HG02588 (cell line): ENCODE results near the gene NLGN1.

Experiments
- ATAC-seq: cut with Tn5 transposase; IDR thresholded peaks from one replicate; pipeline ENCODE4 v1.9.1; 2021; ENCODE audit warnings: mild to moderate bottlenecking, moderate library complexity; ENCODE audit not compliant: unreplicated experiment

Gene NLGN1

DNA sequence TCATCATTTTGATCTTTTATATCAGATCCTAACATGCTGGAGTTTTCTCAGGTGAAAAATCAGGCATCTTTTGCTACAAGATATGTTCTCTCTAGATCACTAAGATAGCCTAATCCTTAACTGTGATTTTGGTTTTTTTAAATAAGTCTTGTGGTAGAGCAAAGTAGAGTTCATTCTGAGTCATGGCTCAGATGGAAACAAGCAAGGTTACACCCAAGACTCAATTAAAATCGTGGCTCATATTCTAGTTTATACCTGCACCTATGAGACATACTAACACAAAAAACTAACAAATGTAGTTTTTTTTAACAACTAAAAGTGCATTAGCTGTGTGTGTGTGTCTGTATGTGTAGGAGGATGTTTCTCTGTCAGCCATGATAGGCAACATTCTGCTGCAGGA, 428.2 kb downstream of the NLGN1 start:
- no peak for ATAC-seq

DNA sequence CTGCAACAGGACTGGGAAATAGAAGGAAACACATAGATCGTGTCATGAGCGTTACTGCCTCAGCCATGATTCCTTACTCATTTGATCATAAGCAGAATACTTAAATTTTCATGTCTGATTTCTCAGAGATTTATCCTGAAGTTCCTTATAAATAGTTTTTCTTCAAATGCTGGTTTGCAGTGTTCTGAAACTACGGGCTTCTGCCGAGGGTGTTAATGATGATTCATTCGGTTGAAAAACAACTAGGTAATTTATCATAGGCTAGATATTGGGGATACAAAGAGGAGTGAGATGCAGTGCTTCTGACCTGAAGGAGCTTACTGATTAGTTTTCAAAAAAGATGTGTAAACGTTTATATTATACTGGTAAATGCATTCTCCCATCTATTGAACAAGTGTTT, 428.9 kb downstream of the NLGN1 start:
- ATAC-seq = no peak

DNA sequence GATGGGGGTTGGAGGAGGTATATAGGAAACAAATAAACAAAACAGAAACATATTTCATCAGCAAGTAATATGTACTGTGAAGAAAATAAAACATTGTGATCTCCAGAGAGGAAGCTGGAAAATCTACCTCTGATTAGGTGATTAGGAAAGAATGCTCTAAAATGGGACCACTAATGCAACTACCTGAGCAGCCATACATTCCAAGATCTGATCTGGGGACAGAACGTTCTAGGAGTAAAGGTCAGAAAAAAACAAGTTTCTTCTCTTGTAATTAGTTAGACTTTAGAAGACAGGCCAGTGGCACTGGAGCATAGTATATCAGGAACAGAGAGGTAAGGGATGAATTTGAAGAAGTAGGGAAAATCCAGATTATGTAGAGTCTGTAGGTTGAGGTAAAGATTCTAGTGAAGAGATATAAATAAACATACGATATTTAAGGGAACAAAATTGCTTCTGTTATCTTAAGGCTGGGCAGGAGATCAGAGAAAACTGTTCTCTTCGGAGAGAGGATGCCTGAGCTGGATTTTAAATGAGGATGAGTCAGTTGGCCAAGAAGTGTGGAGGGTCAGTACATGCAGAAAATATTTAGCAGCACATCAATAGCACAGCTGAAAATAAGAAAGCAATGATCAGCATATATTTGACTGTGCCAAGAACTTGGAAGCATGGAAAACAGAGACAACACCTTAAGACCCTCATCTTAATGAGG, 429.5 kb downstream of the NLGN1 start:
- ATAC-seq = no peak

DNA sequence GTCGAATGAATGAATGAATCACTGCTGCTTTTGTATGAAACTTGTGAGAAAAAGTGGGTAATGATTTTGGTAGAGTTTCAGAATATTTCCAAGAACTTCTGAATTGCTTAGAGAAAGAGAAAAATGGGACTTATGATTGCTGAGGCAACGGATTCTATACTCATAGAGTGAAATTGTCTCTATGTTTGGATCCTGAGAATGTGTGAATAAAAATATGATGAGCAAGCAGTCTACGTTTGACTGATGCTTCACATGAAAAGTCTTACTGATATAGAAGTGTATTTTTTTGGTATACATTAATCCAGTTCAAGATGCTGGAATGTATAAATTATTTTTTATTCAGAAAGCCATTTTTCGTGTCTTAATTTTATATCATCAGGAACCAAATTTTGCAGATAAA, 441.1 kb downstream of the NLGN1 start:
- ATAC-seq = no peak

DNA sequence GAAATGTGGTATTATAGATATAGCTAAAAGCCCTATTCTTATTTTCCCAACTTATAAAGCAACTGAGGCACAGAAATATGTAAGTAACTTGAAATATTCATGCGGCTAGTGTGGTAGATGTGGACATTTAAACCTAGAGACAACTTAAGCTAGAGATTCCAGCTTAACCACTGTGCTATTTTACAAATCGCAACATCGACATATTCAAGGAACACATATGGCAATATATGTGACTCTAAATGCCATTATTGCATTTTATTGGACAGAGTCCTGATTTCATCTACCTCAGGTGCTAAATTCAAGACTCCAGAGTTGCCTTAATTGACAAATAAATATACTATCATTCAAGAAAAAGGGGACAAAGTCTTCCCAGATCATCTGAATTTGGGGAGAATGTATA, 442.3 kb downstream of the NLGN1 start:
- ATAC-seq = no peak

DNA sequence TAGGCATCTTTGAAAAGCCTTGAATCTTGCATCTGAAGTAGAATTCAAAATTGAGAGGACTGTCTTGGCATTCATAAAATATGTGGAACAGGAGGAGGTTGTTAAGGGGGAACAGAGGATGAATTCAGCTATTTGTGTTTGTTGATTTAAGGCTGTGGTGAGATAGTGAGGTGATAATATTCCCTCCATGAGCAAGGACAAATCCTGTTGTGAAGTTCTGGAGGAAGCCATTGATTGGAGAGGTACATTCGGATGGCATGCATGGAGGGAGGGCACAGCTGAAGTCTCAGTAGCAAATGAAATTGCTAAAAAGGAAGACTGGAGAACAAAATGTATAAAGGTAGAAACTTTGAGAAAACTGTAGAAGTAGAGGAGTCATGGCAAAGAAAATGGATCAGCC, 443.8 kb downstream of the NLGN1 start:
- ATAC-seq = no peak

DNA sequence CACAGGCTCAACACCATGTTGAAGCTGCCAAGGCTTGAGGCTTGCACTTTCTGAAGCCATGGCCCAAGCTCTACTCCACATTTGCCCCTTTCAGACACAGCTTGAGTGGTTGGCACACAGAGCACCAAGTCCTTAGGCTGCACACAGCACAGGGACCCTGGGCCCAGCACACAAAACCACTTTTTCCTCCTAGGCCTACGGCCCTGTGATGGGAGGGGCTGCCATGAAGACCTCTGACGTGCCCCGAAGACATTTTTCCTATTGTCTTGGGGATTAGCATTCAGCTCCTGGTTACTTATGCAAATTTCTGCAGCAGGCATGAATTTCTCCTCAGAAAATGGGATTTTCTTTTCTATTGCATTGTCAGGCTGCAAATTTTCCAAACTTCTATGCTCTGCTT, 445.5 kb downstream of the NLGN1 start:
- no peak for ATAC-seq

DNA sequence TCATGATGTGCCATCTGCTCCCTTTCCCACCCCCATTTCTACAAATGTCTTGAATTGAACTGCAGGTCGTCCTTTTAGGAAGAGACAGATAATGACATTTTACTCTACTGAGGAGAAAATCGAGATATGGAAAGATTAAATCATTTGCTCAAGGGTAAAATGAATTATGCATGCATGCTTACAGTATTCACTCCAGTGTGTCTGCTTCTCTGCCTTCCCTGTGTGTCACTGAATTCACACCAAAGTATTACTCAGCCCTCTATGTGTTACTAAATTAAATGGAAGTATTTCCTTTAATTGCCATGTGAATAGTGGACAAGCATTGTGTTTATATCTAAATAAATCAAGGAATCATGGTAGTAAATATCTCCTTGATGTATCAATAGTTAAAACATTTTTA, 449.0 kb downstream of the NLGN1 start:
- no peak for ATAC-seq

DNA sequence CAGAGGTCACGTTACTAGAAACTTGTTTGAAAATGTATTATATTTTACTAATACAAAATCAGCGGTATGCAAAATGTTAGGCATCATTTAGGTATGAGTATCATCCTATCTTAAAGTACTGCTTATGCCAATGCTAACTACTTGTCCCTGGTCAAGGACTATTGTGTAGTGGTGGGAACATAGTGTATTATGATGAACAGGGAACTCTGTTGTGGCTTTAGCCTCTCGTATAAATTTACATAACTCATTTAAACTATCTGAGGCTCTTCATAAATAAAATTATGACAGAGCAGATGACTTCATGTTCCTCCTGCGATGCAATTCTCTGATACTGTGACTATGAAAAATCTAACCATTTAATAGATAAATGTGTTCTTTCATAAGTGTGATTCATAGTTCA, 451.9 kb downstream of the NLGN1 start:
- no peak for ATAC-seq

DNA sequence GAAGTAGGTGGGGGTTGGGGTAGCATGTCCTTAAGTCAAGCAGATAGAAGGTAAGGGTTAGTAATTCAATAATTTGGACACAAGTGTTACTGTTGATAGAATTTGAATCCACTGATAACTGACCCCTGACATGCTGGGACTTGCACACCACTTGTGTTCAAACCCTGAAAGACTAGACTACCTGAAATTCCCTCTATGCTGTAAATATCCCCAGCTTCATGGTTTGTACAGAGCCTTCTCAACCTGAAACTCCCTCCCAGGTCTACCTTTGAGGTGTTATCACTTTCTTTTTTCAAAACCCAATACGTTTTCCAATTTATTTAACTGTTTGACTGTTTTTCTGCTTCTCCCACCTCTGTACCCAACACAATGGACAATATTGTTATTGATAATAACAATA, 459.6 kb downstream of the NLGN1 start:
- ATAC-seq = no peak

DNA sequence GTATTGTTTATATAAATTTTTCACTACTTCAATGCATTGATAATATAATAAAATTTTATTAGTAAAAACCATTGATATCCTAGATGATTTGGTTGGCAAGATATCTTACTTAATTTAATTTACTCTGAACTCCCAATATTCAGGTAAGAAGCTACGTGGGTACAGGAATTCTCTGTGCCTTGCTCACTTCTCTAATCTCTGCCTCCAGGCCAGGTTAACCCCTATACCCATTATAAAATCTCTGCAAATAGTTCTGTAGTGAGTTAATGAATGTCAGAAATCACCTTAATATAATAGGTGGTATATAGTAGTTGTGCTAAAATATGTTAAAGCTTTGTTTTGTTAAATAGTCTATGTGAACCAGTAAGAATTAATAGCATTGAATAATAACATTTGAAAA, 465.2 kb downstream of the NLGN1 start:
- no peak for ATAC-seq

DNA sequence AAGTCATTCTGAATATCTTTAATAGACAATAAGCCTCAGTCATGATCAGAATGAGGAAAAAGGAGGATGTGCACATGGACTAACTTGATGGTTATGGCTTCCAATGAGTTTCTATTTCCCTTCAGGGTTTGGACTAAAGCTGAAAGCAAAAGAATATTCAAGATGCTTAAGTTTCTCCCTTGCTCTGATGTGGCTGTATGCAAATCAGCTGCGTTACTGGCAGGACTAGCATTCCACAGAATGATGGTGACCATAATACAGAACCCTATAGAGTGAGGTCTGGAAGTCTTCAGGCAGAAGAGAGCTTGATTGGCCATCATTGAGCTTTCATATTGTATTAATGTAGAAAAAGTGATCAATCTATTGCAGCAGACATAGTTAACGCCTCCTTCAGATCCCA, 466.0 kb downstream of the NLGN1 start:
- no peak for ATAC-seq

DNA sequence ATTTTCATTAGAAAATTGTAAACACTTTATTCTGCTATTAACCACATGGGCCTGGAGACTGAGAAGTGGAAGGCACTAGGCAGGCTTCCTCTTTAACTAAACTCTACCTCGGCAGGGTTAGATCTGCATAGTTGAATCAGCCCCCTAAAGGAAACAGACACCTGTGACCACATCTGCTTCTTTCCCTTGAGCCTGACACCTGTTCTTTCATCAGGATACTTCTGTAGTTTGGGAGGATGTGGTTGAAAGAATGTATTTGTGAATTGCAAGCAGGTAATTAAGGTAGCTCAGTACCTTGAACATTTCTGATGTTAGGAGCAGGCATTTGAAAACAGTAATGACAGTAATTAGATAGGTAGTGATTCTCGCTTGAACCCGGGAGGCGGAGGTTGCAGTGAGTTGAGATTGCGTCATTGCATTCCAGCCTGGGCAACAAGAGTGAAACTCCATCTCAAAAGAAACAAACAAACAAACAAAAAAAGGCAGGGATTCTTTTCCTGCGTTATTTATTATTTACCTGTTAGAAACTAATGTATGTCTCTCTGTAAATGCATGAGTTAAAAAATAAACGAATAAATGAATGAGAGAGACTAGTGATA, 468.5 kb downstream of the NLGN1 start:
- no peak for ATAC-seq

DNA sequence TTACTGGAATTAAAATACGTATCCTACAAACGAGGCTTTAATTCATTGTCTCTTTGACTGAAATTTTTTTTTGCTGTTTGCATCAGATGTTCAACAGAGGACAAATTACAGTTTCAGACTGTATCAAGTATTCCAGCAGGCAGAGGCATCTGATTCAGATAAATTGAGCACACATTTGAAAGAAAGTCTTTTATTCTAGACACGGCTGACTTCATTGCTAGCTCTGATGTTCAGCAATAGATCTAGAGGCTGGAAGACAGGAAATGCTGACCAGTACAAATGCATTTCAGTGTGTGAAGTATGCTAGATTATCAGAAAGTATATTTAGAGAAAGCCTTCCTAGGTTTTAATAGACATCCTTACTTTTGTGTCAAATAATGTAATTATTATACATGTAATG, 472.2 kb downstream of the NLGN1 start:
- ATAC-seq = no peak

DNA sequence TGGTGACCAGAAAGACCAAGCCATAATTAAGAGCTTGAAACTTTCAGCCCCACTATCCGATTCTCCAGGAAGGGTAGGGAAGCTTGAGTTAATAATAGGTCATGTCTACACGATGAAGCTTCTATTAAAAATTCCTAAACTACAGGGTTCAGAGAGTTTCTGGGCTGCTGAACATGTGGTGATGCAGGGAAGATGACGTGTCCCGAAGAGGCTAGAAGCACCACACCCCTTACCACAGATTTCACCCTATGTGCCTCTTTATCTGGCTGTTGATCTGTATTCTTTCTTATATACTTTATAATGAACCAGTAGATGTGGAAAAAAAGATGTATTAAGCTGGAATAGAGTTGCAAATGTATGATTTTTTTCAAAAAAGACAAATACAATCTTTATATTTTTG, 473.4 kb downstream of the NLGN1 start:
- no peak for ATAC-seq

DNA sequence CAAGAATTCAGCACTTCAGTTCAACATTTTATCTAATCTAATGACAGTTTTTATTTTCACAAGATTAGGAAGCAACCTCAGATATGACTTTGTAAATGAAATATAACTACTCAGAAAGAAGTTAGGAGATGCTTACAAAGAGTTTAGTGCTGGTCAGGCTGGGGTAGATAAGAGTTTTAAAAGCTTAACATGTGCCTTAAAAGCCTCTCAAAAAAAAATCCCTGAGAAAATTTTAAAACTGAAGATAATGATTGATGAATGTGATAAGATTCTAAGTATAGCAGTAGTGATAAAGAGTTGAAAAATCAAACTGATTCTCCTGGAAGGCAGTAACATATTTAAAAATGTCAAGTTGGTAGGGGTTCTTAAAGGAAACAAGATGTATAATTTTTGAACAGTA, 478.2 kb downstream of the NLGN1 start:
- no peak for ATAC-seq

DNA sequence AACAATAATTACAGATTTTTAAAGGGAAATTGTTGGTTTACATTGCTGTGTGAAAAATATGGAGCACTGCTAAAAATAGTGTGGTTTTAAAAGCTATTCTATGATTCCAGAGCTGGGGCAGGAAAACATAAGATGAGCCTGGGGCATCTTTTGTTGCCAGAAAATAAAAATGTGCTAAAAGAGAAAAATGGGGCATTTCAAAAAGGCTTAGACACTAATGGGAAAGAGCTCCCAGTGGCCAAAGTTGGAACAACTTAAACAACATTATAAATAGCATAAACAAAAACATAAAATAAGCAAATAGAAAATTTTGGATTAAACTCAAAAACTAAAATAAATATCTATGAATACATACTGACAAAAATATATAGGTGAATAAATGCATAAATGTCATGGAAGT, 478.9 kb downstream of the NLGN1 start:
- no peak for ATAC-seq

DNA sequence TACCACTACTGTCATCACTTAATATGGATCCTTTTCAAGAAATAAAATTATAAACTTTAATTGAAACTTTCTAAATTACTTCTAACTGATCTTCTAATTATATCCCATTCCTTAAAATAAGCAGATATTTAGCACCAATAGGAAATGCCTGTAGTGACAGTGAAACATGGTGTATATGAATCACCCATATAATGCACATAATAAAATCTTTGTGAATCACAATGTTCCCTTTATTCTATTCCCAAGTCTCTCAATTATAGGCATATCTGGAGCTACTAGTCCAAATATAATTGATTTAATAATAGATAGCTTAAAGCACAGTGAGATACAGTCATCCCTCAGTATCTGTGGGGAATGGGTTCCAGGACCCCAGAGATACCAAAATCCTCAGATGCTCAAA, 490.3 kb downstream of the NLGN1 start:
- no peak for ATAC-seq

DNA sequence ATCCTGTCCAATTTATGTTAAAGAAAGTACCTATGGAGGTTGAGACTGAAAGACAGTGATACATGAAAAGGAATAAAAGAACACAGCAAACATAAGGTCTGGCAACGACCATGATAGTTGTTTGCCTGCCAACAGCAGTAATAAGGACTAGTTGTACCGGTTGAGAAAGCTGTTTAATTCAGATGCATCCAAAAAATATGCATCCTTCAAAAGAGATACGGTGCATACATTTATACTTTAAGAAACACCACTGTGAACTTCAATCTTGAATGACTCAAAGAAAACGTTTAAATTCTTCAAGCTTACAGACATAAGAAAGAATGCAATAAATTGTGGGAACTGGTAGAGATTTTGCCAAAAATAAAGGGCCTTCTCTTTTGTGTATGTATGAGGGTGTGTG, 492.1 kb downstream of the NLGN1 start:
- no peak for ATAC-seq

DNA sequence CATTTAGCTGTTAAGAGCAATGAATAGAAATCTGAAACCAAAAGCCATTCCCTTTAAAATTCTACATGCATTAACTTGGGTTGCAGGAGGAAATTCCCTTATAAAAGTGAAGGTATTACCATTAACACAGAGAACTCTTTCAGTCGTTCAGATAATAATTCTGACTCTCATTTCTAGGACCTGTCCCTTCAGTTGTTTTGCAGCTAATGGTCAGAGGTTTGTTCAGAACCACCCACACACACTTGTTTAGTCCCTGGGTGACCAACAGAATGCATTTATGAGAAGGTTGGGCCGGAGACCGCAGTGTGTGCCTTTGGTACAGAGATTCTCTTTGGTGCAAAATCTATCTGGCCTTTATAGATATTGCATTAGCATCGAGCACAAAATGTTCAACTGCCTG, 492.5 kb downstream of the NLGN1 start:
- no peak for ATAC-seq

DNA sequence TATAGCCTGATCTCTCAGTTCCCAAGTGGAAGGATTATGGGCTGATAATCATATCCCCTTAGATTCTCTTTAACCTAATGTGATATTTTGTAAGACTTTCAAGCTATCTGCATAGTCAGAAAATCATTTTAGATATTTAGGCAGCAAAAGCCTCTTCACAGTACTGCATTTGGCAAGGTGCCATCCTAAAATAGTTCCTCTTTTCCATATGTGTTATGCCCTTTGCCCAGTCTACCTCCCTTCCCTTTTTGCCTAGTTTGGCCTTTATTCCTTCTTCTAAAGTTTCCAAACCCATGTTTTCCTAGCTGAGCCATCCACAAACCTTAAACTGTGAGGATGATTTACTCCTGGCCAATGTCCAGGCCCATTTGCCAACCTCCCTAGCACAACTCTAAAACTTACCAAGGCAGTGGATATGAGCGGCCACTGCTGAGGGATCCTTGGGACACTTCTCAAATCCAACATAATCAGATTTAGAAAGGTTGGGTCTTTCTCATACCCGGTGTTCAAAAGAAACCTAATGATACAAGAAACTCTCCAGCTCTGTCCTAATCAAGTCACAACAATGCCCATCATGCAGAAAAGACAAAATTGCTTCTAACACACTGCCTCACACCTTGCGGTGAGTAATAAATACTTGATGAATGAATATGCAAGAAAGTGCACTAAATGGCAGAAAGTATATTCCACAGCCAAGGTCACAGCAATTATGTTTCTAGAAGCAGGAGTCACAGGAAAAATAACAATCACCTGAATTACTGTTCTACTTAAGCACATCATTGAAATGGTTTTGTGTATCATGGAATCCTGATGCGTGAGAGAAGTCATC, 493.9 kb downstream of the NLGN1 start:
- no peak for ATAC-seq

DNA sequence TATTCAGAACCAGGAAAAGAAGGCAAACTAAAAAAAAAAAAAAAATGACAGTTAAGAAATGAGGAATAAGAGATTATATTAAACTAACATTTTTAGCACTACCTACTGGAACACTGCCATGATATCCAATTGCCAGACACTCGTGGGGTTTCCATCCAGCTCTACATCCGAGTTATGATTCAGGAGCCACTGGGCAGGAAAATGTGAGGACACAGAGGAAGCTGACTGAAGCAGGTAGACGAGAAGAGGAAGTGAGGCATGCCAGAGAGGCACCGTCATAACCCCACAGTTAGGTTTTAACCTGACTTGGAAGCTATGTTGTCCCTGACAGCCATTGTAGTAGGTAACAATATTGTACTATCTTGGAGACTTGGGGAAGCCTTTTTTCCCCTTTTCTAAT, 495.0 kb downstream of the NLGN1 start:
- ATAC-seq = no peak
